Activated naive CD8-positive, alpha-beta T cell treated with anti-CD3 and anti-CD28 coated beads for 36 hours (primary cell): ENCODE data around the gene ZBTB20. TPM values are rescaled to one million over a fixed set of nuclear protein-coding genes. Genes with fewer than 3 reads are reported as not detected.
A peak's percentile ranks its signal among the peaks of the same experiment; 100 is the strongest.

ENCODE experiments used
- DNase-seq: peaks from one replicate; pipeline ENCODE4 v3.0.0; 2021
- H3K27ac Mint-ChIP-seq: one replicate; pipeline ENCODE4 v1.8.0; 2022; ENCODE audit warnings: mild to moderate bottlenecking, moderate library complexity, mixed read lengths
- H3K27me3 Mint-ChIP-seq: one replicate; pipeline ENCODE4 v1.8.0; 2022; ENCODE audit warnings: mild to moderate bottlenecking, mixed read lengths
- H3K36me3 Mint-ChIP-seq: one replicate; pipeline ENCODE4 v1.8.0; 2021; ENCODE audit warnings: mild to moderate bottlenecking, mixed read lengths
- H3K4me1 Mint-ChIP-seq: one replicate; pipeline ENCODE4 v1.8.0; 2021; ENCODE audit warnings: mixed read lengths
- H3K4me3 Mint-ChIP-seq: one replicate; pipeline ENCODE4 v1.8.0; 2022; ENCODE audit warnings: mild to moderate bottlenecking, moderate library complexity, mixed read lengths
- H3K9me3 Mint-ChIP-seq: one replicate; pipeline ENCODE4 v1.8.0; 2022; ENCODE audit warnings: mixed read lengths
- total RNA-seq, 2 experiments: library from RNA; stranded (reverse); gene quantifications; one replicate each; pipeline ENCODE4 v1.2.3, GENCODE V29; 2021

The ZBTB20 gene
- total RNA-seq, 2 experiments from 2014 or later, result 3.5 to 4.5 TPM

DNA sequence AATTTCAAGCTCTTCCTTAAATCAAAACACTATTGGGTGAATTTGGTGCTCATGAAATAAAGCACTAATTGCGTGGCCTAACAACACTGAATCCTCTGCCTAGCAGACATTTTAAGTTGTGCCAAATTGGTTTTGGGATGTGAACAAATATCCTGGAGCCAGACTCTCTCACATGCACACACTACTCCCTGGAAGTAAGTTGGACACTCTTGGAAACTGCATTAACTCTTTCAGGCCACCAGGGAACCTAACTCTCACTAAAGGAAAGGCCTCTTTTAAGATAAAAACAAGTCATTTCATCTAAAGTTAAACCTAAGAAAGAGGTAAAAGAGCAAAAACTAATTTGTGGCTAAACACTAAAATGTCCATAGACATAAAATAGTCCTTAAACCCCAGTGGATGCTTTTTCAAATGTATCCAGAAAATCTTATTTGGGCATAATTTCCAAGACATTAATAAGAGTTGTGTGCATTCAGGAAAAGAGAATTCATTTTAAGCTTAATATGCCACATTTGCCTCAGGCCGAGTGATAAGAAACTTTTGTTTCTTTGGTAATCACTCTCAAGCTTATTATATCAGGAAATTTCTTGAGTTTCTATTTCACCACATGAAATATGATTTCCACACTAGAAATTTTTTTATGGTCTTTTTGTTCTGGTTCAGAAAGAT is 61.8 kb downstream of the ZBTB20 start:
- Mint-ChIP-seq H3K27ac (no peak overlapping the region), H3K4me3 (no peak overlapping the region), H3K36me3 (peaks cover 7% of the 10 kb centered on the region), H3K4me1 (peaks cover 40% of the 10 kb centered on the region), H3K9me3 (no peaks in the 10 kb centered on the region), H3K27me3 (no peaks in the 10 kb centered on the region)
- DNase-seq, result no peak

DNA sequence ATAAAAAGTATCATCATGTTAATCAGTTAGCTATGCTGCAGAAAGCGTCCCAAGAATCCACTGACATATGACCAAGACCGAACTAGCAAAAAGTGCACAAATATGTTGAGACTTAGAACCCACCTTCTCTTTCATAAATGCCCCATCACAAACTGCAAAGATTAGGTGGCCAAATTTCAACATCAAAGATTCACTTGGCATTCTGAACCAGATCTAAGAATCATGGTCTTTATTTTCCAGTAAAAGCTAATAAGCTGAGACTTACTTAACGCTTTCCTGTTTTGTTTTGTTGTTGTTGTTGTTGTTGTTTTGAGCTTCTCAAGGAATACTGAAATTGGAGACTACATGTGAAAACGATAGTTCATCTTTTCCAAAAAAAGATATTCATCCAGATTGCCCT is 62.4 kb downstream of the ZBTB20 start:
- H3K4me1 Mint-ChIP-seq, result peaks cover 42% of the 10 kb centered on the region
- no peak for DNase-seq
- no peaks in the 10 kb centered on the region for H3K27me3 Mint-ChIP-seq
- no peaks in the 10 kb centered on the region for H3K9me3 Mint-ChIP-seq
- H3K4me3 Mint-ChIP-seq, result no peak overlapping the region
- no peak overlapping the region for H3K27ac Mint-ChIP-seq
- H3K36me3 Mint-ChIP-seq, result peaks cover 7% of the 10 kb centered on the region

DNA sequence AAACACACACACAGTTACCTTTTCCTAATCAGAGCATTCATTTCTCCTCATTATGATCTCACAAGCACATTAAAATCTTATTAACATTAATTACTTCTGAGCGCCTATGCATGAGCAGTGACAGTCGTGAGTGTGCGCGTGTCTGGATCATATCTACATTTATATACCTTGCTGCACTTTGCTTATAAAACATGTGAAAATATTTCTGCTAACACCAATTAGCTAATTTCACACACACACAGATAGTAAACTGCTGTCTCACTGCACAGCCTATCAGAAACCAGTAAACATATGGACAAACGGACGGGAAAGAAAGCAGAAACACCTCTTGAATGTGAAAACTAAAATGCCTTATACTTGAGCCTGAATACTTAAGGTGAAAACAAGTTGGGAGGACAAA is 64.8 kb downstream of the ZBTB20 start:
- Mint-ChIP-seq H3K27me3 (no peaks in the 10 kb centered on the region), H3K27ac (no peak overlapping the region), H3K4me3 (no peak overlapping the region), H3K4me1 (peaks cover 39% of the 10 kb centered on the region), H3K9me3 (no peaks in the 10 kb centered on the region), H3K36me3 (peaks cover 8% of the 10 kb centered on the region)
- no peak for DNase-seq

DNA sequence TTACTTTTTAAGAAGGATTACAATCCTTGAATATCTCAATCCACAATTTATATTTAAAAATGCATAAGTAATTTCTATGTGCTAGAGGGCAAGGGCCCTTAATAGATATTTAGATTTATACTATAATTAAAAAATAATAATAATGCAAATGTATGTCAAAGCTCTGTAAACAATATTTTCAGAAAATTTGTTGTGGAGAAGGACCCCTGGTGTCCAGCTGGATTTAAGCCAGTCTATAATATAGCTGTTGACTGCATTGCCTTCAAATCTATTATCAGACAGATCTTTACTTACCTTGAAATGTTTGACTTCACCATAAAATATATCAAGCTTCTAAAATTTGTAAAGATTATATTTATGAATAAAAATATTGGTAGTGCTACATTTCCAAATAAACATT is 65.6 kb downstream of the ZBTB20 start:
- Mint-ChIP-seq H3K4me1 (peaks cover 37% of the 10 kb centered on the region), H3K27me3 (no peaks in the 10 kb centered on the region), H3K36me3 (peaks cover 15% of the 10 kb centered on the region), H3K4me3 (no peak overlapping the region), H3K27ac (no peak overlapping the region), H3K9me3 (no peaks in the 10 kb centered on the region)
- no peak for DNase-seq

DNA sequence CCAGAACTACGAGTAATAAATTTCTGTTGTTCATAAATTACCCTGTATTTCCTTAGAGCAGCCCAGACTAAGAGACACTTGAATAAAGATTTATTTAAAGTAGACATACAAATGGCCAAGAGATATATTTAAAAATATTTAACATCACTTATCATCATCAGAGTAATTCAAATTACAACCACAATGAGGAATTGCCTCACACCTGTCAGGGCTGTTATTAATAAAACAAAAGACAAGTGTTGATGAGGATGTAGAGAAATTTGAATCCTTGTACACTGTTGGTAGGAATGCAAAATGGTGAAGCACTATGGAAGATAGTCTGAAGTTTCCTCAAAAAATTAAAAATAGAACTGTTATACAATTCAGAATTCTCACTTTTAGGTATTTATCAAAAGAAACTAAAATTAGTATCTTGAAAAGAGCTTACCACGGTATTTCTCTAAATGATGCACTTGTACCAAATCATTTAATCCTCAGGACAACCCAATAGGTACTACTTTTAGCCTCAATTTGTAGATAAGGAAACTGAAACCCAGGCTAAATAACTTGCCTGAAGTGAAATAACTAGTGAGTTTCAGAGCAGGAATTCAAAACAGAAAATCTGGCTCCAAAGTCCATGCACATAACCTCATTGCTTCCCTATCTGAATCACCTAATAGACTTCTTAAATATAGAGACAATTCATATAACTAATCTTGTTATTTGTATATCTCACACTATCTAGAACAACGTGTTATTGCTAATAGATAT is 69.4 kb downstream of the ZBTB20 start:
- Mint-ChIP-seq H3K36me3 (peaks cover 23% of the 10 kb centered on the region), H3K9me3 (peaks cover 1% of the 10 kb centered on the region), H3K4me3 (no peak overlapping the region), H3K27me3 (no peaks in the 10 kb centered on the region), H3K4me1 (peaks cover 36% of the 10 kb centered on the region), H3K27ac (peak overlapping the region; percentile 34)
- DNase-seq, result no peak

GRCh38 chr3:115074502-115074901 is 72.6 kb downstream of the ZBTB20 start:
- Mint-ChIP-seq H3K36me3 (peaks cover 36% of the 10 kb centered on the region), H3K4me1 (peaks cover 41% of the 10 kb centered on the region), H3K27me3 (no peaks in the 10 kb centered on the region), H3K4me3 (no peak overlapping the region), H3K9me3 (peaks cover 1% of the 10 kb centered on the region), H3K27ac (no peak overlapping the region)
- DNase-seq, result no peak

GRCh38 chr3:115072265-115073021 is 74.6 kb downstream of the ZBTB20 start:
- Mint-ChIP-seq H3K36me3 (peaks cover 38% of the 10 kb centered on the region), H3K4me3 (no peak overlapping the region), H3K4me1 (peaks cover 46% of the 10 kb centered on the region), H3K27ac (no peak overlapping the region), H3K27me3 (no peaks in the 10 kb centered on the region), H3K9me3 (peaks cover 1% of the 10 kb centered on the region)
- no peak for DNase-seq

GRCh38 chr3:115071601-115072000 is 75.5 kb downstream of the ZBTB20 start:
- peaks cover 1% of the 10 kb centered on the region for H3K9me3 Mint-ChIP-seq
- H3K36me3 Mint-ChIP-seq, result peaks cover 35% of the 10 kb centered on the region
- H3K4me1 Mint-ChIP-seq, result peaks cover 39% of the 10 kb centered on the region
- no peak for DNase-seq
- H3K27ac Mint-ChIP-seq, result no peak overlapping the region
- H3K4me3 Mint-ChIP-seq, result no peak overlapping the region
- H3K27me3 Mint-ChIP-seq, result no peaks in the 10 kb centered on the region

DNA sequence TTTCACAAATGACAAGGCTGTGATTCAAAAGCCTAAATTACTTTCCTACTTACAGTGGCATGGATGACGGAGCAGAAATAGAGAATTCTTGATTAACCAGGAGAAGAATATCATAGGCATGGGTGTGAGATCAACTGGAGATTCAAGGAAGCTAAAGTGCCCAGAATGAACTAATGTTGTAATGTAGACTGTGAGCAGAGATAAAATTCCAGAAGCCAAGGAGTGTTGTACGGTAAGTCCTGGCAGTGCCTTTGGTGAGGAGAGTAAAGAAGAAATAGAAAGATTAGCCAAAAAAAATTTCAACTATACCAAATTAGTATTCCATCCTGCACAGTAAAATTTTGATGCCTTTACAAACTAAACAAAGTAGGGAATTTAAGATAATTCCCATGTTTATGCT is 75.9 kb downstream of the ZBTB20 start:
- Mint-ChIP-seq H3K36me3 (peaks cover 35% of the 10 kb centered on the region), H3K27me3 (no peaks in the 10 kb centered on the region), H3K27ac (no peak overlapping the region), H3K4me1 (peaks cover 36% of the 10 kb centered on the region), H3K9me3 (peaks cover 1% of the 10 kb centered on the region), H3K4me3 (no peak overlapping the region)
- no peak for DNase-seq

DNA sequence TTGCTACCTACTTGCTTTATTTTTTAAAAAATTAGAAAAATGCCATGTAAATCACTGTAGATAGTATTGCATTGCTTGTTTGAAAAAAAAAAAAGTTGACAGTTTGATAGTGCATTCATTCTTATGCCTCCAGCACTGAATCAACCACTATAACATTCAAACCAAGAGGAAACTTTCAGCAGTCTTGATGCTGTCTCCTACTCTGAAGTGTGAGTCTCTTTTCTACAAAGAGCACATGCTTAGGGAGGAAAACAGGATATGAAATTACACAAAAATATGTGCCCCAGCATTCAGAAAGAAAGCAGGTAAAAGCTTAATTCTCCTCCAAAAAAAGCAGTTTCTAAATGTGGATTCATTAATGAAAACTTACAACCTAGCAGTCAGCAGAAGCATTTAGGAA is 78.3 kb downstream of the ZBTB20 start:
- Mint-ChIP-seq H3K4me3 (no peak overlapping the region), H3K4me1 (peaks cover 25% of the 10 kb centered on the region), H3K9me3 (peaks cover 2% of the 10 kb centered on the region), H3K27me3 (no peaks in the 10 kb centered on the region), H3K27ac (peak overlapping the region; percentile 18), H3K36me3 (peaks cover 27% of the 10 kb centered on the region)
- no peak for DNase-seq

DNA sequence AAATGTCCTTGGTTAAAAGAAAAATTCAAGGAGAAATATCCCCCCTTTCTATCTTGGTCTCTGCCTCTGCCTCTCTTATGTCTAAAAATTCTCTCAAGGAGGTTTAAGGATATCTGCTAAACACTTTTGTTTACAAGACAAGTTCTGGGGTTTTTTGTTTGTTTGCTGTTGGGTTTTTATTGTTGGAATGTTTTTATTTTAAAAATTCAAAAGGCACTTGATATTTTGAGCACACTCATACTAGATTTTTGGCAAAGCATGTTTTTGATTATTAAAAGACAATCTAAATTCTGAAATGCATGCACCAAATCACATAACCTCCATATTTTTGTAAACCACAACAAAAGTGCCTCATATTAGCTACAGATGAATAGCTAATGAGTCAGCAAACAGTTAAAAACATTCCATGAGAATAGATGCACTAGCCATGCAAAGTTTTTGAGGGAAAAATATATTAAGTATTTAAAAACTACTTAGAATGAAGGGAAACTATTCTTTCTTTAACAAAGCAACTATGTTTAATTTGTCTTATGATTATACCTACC is 84.6 kb downstream of the ZBTB20 start:
- DNase-seq, result no peak
- Mint-ChIP-seq H3K4me3 (no peak overlapping the region), H3K36me3 (peaks cover 21% of the 10 kb centered on the region), H3K27me3 (no peaks in the 10 kb centered on the region), H3K9me3 (peaks cover 3% of the 10 kb centered on the region), H3K27ac (no peak overlapping the region), H3K4me1 (no peaks in the 10 kb centered on the region)

DNA sequence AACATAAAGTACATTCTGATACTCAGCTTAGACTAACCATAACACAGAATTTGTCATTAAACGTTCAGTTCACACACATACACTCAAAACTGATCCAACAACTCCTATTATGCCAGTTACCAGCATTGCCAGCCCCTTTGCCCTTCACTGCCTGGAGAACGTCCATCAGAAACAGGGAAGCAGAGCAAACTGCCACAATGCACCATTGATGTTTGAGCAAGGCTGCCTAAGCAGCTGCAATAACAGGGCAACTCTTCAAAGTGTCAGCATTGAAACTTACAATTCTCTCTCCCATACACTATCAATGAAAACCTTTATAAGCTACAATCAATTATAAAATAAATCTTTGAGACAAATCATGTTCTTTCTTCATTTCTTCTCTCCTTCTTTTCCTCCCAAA is 85.1 kb downstream of the ZBTB20 start:
- no peak for DNase-seq
- Mint-ChIP-seq H3K4me3 (no peak overlapping the region), H3K27me3 (no peaks in the 10 kb centered on the region), H3K9me3 (peaks cover 3% of the 10 kb centered on the region), H3K4me1 (no peaks in the 10 kb centered on the region), H3K36me3 (peaks cover 21% of the 10 kb centered on the region), H3K27ac (no peak overlapping the region)

DNA sequence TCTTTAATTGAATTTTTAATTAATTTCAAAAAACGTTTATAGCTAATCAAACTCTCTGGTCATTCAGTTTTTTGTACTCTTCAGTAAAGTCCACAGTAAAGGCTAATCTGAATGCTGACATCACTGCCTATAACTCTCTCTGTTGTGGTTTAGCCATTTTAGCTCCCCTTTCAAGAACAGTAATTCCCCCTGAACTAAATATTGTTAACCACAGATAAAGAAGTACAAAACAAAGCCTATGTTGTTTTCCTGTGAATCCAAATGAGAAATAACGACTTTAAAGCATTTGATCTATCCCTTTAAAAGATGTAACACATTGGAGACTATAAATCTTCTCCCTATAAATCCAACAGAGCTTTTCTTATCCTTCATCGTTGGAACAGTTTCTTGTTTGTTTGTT is 94.2 kb downstream of the ZBTB20 start:
- Mint-ChIP-seq H3K4me3 (no peak overlapping the region), H3K27ac (no peak overlapping the region), H3K36me3 (peaks cover 4% of the 10 kb centered on the region), H3K4me1 (peaks cover 7% of the 10 kb centered on the region), H3K9me3 (peaks cover 1% of the 10 kb centered on the region), H3K27me3 (no peaks in the 10 kb centered on the region)
- no peak for DNase-seq

- Mint-ChIP-seq H3K4me3 (no peak overlapping the region), H3K9me3 (no peaks in the 10 kb centered on the region)
These were observed 104.7 kb downstream of the ZBTB20 start for GRCh38 chr3:115042351-115042750.

DNA sequence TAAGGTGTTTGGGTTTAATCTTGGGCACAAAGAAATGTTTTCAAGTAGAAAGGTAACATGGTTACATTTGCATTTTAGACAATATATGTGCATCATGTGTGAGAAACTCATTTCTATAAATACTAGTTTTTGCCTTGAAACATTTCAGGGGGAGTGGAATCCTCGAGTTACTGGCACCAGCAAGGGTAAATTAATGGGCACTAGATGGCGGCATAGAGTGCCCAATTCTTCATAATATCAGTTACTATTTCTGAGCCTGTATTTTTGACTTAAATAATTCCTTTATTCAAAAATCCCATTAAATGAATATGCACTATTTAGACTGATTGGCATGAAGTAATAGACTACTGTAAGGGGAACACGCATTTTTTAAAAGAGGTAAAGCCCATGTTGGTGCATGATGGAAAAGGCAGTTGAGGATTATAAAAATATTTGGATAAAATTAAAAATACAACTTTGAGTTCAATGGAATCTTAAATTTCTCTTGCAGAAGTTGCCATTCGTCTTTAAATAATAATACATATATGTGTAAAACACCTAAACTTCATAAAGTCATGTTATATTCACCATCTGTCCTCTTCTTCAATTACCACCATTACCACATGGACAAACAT is 106.3 kb downstream of the ZBTB20 start:
- H3K27me3 Mint-ChIP-seq, result no peaks in the 10 kb centered on the region
- H3K4me3 Mint-ChIP-seq, result no peak overlapping the region
- peaks cover 6% of the 10 kb centered on the region for H3K36me3 Mint-ChIP-seq
- DNase-seq, result peak; percentile 20
- no peaks in the 10 kb centered on the region for H3K9me3 Mint-ChIP-seq
- H3K4me1 Mint-ChIP-seq, result peaks cover 7% of the 10 kb centered on the region
- no peak overlapping the region for H3K27ac Mint-ChIP-seq

More at GRCh38 chr3:115042351-115042750, 104.7 kb downstream of the ZBTB20 start:
- Mint-ChIP-seq H3K4me1 (peaks cover 7% of the 10 kb centered on the region), H3K27me3 (no peaks in the 10 kb centered on the region), H3K27ac (no peak overlapping the region), H3K36me3 (peaks cover 2% of the 10 kb centered on the region)
- no peak for DNase-seq
